ENCODE measurements around the gene RSKR.

The RSKR gene

DNA sequence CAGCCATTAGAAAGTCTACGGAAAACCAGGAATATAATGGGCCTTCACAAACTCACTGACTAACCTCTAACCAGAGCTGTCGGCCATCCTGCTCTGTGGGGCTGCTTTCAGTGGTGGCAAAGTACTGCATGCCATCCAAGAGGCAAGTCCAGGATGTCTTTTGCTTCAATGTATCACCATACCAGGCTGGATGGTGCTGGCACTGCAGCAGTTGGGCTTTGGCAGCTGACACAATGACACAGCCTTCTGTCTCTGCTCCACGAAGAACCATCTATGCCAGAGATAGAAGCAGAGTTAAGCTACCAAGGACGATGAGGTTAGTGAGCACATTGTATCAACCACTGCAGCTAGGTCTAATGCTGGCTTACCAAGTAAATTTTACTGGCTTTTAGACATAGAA lies 9.7 kb upstream of the RSKR start:
- Histone ChIP-seq H3K4me1 (ENCODE audit: insufficient read depth, low read length, severe bottlenecking) (no peaks in the 10 kb centered on the region), H3K27me3 (ENCODE audit: insufficient read depth, low read length) (no peaks in the 10 kb centered on the region), H3K9ac (ENCODE audit: low read length) (no peak overlapping the region), H2AFZ (ENCODE audit: low read length) (no peak overlapping the region), H3K4me2 (ENCODE audit: low read length) (no peak overlapping the region), H3K4me3 (ENCODE audit: low read depth, low read length, poor library complexity, severe bottlenecking) (no peak overlapping the region), H3F3A (ENCODE audit: insufficient read depth, low read length) (no peaks in the 10 kb centered on the region), H3K79me2 (ENCODE audit: insufficient read depth, low read length) (no peaks in the 10 kb centered on the region), H3K9me2 (ENCODE audit: low read depth, low read length) (no peaks in the 10 kb centered on the region), H3K36me3 (ENCODE audit: insufficient read depth, low read length) (peaks cover 96% of the 10 kb centered on the region), H3K27ac (ENCODE audit: low read depth, low read length, poor library complexity, severe bottlenecking) (no peak overlapping the region), H3K9me3 (ENCODE audit: low read length) (no peaks in the 10 kb centered on the region), H4K20me1 (ENCODE audit: insufficient read depth, low read length) (no peaks in the 10 kb centered on the region)
- TF ChIP-seq EZH2 (IDR thresholded peaks at IDR 0.05; ENCODE audit: borderline replicate concordance, low read length) (no peak), CTCF (IDR thresholded peaks at IDR 0.05; ENCODE audit: low read length) (no peak)

DNA sequence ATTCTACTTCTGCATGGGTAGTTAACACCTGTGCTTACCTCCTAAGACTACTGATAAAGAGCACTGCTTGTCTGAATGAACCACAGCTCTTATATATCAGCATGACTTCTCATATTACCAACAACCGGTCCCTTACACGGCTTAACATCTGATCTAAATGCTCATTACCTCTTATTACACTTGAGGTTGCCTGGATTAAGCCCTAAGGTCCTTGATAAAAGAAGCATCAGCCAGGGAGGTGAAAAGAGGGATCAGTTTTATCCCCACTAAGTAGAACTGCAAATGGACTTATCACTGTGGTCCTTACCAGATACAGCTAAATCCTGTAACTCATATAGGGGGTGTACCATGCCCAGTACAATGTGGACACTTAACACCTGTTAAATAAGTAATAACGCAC lies 8.2 kb upstream of the RSKR start:
- TF ChIP-seq EZH2 (IDR thresholded peaks at IDR 0.05; ENCODE audit: borderline replicate concordance, low read length) (no peak), CTCF (IDR thresholded peaks at IDR 0.05; ENCODE audit: low read length) (no peak)
- H4K20me1 ChIP-seq (ENCODE audit: insufficient read depth, low read length) = no peaks in the 10 kb centered on the region

DNA sequence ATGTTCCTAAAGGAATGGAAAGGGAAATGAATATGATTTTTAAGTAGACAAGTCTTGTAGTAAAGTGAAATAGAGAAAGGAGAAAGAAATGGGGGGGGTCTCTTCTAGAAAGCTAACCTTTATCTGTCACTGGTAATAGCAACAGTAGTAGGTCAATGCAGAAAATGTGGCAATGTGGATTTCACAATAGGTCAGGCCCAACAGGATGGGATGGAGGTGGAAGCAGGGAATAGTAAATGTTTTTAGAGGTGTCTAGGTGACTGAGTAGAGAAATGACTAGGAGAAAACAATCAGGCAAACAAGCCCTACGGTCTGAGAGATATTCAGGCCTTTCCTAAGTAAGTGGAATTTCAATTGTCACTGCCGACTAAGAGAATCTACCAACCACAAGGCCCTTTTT lies 6.0 kb upstream of the RSKR start:
- Histone ChIP-seq H3K79me2 (ENCODE audit: insufficient read depth, low read length) (no peaks in the 10 kb centered on the region), H3F3A (ENCODE audit: insufficient read depth, low read length) (no peaks in the 10 kb centered on the region), H3K9me3 (ENCODE audit: low read length) (no peaks in the 10 kb centered on the region), H3K27ac (ENCODE audit: low read depth, low read length, poor library complexity, severe bottlenecking) (no peak overlapping the region), H2AFZ (ENCODE audit: low read length) (no peak overlapping the region), H3K4me3 (ENCODE audit: low read depth, low read length, poor library complexity, severe bottlenecking) (no peak overlapping the region), H3K36me3 (ENCODE audit: insufficient read depth, low read length) (peaks cover 98% of the 10 kb centered on the region), H3K27me3 (ENCODE audit: insufficient read depth, low read length) (no peaks in the 10 kb centered on the region), H3K4me2 (ENCODE audit: low read length) (no peak overlapping the region), H3K9ac (ENCODE audit: low read length) (no peak overlapping the region), H3K4me1 (ENCODE audit: insufficient read depth, low read length, severe bottlenecking) (no peaks in the 10 kb centered on the region), H4K20me1 (ENCODE audit: insufficient read depth, low read length) (no peaks in the 10 kb centered on the region), H3K9me2 (ENCODE audit: low read depth, low read length) (no peaks in the 10 kb centered on the region)
- TF ChIP-seq CTCF (IDR thresholded peaks at IDR 0.05; ENCODE audit: low read length) (no peak), EZH2 (IDR thresholded peaks at IDR 0.05; ENCODE audit: borderline replicate concordance, low read length) (no peak)

More for the DNA sequence above, 8.2 kb upstream of the RSKR start:
- no peaks in the 10 kb centered on the region for H3K79me2 ChIP-seq (ENCODE audit: insufficient read depth, low read length)
- no peak overlapping the region for H3K4me3 ChIP-seq (ENCODE audit: low read depth, low read length, poor library complexity, severe bottlenecking)
- no peak overlapping the region for H3K27ac ChIP-seq (ENCODE audit: low read depth, low read length, poor library complexity, severe bottlenecking)
- H3K4me2 ChIP-seq (ENCODE audit: low read length) = no peak overlapping the region
- no peaks in the 10 kb centered on the region for H3K9me2 ChIP-seq (ENCODE audit: low read depth, low read length)
- peaks cover 95% of the 10 kb centered on the region for H3K36me3 ChIP-seq (ENCODE audit: insufficient read depth, low read length)
- no peaks in the 10 kb centered on the region for H3K27me3 ChIP-seq (ENCODE audit: insufficient read depth, low read length)
- H3K4me1 ChIP-seq (ENCODE audit: insufficient read depth, low read length, severe bottlenecking) = no peaks in the 10 kb centered on the region
- H3K9me3 ChIP-seq (ENCODE audit: low read length) = no peaks in the 10 kb centered on the region
- no peak overlapping the region for H2AFZ ChIP-seq (ENCODE audit: low read length)
- no peaks in the 10 kb centered on the region for H3F3A ChIP-seq (ENCODE audit: insufficient read depth, low read length)
- H3K9ac ChIP-seq (ENCODE audit: low read length) = no peak overlapping the region
